C4-2B (cell line): ENCODE measurements around the gene NXPE3.
"Not testable (repeated sequence)": the region's sequence is repeated elsewhere in the genome, so short reads cannot be mapped to it uniquely, and the experiment has no call there.

Experiments used
- H3K27ac ChIP-seq: fragments of 450-650 bp; 2 replicates; pipeline ENCODE4 v1.5.1; 2017
- CTCF ChIP-seq: fragments of 450-650 bp; conservative IDR thresholded peaks from 2 replicates; pipeline ENCODE4 v1.5.1; 2017; ENCODE audit warnings: mild to moderate bottlenecking
- ZFX ChIP-seq: fragments of 450-650 bp; IDR thresholded peaks from 2 replicates; pipeline ENCODE4 v1.6.1; 2017

Gene NXPE3

GRCh38 chr3:101858464-101859030 lies 79.5 kb downstream of the NXPE3 start:
- no peak for TF ChIP-seq ZFX
- TF ChIP-seq CTCF = no peak

GRCh38 chr3:101859882-101860448 lies 81.0 kb downstream of the NXPE3 start:
- H3K27ac ChIP-seq = no peak overlapping the region
- no peak for TF ChIP-seq CTCF
- no peak for TF ChIP-seq ZFX

More at GRCh38 chr3:101858464-101859030, 79.5 kb downstream of the NXPE3 start:
- no peak overlapping the region for H3K27ac ChIP-seq

GRCh38 chr3:101861212-101861788 lies 82.3 kb downstream of the NXPE3 start:
- no peak overlapping the region for H3K27ac ChIP-seq
- no peak for TF ChIP-seq CTCF
- no peak for TF ChIP-seq ZFX

- TF ChIP-seq ZFX (no peak), CTCF (no peak)
- H3K27ac ChIP-seq = no peak overlapping the region
Measured at GRCh38 chr3:101861789-101862415, 82.9 kb downstream of the NXPE3 start.

- H3K27ac ChIP-seq = no peak overlapping the region
- no peak for TF ChIP-seq ZFX
- no peak for TF ChIP-seq CTCF
Measured at GRCh38 chr3:101862416-101863165, 83.6 kb downstream of the NXPE3 start.

GRCh38 chr3:101864926-101865325 lies 85.9 kb downstream of the NXPE3 start:
- not testable (repeated sequence) for H3K27ac ChIP-seq

GRCh38 chr3:101865751-101866509 lies 86.9 kb downstream of the NXPE3 start:
- no peak overlapping the region for H3K27ac ChIP-seq
- TF ChIP-seq CTCF (peak; percentile 17), ZFX (no peak)
